ENCODE results near the gene KCNQ5.

GRCh38 chr6:72709431-72709830 lies 87.6 kb downstream of the KCNQ5 start:
- TF ChIP-seq, protein P1, sequence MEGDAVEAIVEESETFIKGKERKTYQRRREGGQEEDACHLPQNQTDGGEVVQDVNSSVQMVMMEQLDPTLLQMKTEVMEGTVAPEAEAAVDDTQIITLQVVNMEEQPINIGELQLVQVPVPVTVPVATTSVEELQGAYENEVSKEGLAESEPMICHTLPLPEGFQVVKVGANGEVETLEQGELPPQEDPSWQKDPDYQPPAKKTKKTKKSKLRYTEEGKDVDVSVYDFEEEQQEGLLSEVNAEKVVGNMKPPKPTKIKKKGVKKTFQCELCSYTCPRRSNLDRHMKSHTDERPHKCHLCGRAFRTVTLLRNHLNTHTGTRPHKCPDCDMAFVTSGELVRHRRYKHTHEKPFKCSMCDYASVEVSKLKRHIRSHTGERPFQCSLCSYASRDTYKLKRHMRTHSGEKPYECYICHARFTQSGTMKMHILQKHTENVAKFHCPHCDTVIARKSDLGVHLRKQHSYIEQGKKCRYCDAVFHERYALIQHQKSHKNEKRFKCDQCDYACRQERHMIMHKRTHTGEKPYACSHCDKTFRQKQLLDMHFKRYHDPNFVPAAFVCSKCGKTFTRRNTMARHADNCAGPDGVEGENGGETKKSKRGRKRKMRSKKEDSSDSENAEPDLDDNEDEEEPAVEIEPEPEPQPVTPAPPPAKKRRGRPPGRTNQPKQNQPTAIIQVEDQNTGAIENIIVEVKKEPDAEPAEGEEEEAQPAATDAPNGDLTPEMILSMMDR (optimal IDR thresholded peaks at IDR 0.05 in 1 of 3, IDR thresholded peaks at IDR 0.05 in 1 of 3, conservative IDR thresholded peaks at IDR 0.05 in 1 of 3; ENCODE audit: extremely low read depth in 1 of 3, insufficient read depth in 2 of 3, low read length in 3 of 3), result no peak
- TF ChIP-seq EZH2 (IDR thresholded peaks at IDR 0.05; ENCODE audit: low read length), result no peak

Data from keratinocyte (primary cell).